GM13977 (cell line): ENCODE data around the gene CRAT.
A peak's percentile ranks its signal among the peaks of the same experiment; 100 is the strongest.

ENCODE experiments used
- DNase-seq: peaks from one replicate; pipeline ENCODE4 v3.0.0; 2012; ENCODE audit warnings: low spot score
- in situ Hi-C: fragments of 300-500 bp; cut with MboI; formaldehyde crosslinking; loops from one replicate; pipeline ENCODE4 v1.12.0; 2022; ENCODE audit warnings: low sequenced_read_pairs, low pct_unique_long_range_greater_than_20kb, mixed read lengths, inconsistent platforms; ENCODE audit not compliant: unreplicated experiment
- TF ChIP-seq, protein P1 (sequence below): IDR thresholded peaks from 2 replicates; pipeline ENCODE4 v1.5.1; 2012; ENCODE audit warnings: mild to moderate bottlenecking, control low read depth; ENCODE audit not compliant: insufficient read depth; ENCODE audit errors: extremely low read depth, missing control alignments

The CRAT gene

GRCh38 chr9:129073404-129073803, 37.2 kb downstream of the CRAT start:
- TF ChIP-seq, protein P1, sequence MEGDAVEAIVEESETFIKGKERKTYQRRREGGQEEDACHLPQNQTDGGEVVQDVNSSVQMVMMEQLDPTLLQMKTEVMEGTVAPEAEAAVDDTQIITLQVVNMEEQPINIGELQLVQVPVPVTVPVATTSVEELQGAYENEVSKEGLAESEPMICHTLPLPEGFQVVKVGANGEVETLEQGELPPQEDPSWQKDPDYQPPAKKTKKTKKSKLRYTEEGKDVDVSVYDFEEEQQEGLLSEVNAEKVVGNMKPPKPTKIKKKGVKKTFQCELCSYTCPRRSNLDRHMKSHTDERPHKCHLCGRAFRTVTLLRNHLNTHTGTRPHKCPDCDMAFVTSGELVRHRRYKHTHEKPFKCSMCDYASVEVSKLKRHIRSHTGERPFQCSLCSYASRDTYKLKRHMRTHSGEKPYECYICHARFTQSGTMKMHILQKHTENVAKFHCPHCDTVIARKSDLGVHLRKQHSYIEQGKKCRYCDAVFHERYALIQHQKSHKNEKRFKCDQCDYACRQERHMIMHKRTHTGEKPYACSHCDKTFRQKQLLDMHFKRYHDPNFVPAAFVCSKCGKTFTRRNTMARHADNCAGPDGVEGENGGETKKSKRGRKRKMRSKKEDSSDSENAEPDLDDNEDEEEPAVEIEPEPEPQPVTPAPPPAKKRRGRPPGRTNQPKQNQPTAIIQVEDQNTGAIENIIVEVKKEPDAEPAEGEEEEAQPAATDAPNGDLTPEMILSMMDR: no peak
- in situ Hi-C loops: no loop called here
- DNase-seq: no peak

GRCh38 chr9:129072171-129072570, 38.4 kb downstream of the CRAT start:
- no peak for DNase-seq
- in situ Hi-C loops: no loop called here
- TF ChIP-seq, protein P1: no peak

DNA sequence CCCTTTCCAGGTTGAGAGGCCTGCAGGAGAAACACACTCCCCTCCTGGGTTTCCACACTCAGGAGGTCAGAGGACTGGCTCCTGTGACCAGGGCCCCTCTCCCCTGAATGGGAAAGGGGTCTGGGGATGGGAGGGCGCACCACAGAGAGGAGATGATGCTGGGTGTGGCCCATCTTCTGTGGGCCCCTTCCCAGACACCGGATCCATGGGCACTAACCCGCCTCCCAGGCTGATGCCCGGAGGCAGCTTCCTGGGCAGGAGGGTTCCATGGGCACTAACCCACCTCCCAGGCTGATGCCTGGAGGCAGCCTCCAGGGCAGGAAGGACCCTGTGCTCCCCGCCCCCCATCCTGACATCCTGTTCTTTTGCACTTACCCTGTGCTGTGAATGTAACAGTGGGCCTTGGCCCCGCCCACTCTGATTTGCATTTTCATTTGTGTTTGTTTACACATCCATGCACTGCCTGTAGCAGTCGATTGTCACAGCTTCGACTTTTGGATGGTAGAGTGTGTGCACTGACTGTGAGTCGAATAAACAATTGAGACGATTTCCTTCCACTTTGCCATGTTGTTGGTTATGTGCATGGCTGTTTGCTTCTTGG, 39.0 kb downstream of the CRAT start:
- TF ChIP-seq, protein P1: no peak
- in situ Hi-C loops: no loop called here

GRCh38 chr9:129070696-129071525, 39.7 kb downstream of the CRAT start:
- DNase-seq: no peak
- TF ChIP-seq, protein P1: no peak
- in situ Hi-C loops: no loop called here

More for the DNA sequence above, 39.0 kb downstream of the CRAT start:
- no peak for DNase-seq

DNA sequence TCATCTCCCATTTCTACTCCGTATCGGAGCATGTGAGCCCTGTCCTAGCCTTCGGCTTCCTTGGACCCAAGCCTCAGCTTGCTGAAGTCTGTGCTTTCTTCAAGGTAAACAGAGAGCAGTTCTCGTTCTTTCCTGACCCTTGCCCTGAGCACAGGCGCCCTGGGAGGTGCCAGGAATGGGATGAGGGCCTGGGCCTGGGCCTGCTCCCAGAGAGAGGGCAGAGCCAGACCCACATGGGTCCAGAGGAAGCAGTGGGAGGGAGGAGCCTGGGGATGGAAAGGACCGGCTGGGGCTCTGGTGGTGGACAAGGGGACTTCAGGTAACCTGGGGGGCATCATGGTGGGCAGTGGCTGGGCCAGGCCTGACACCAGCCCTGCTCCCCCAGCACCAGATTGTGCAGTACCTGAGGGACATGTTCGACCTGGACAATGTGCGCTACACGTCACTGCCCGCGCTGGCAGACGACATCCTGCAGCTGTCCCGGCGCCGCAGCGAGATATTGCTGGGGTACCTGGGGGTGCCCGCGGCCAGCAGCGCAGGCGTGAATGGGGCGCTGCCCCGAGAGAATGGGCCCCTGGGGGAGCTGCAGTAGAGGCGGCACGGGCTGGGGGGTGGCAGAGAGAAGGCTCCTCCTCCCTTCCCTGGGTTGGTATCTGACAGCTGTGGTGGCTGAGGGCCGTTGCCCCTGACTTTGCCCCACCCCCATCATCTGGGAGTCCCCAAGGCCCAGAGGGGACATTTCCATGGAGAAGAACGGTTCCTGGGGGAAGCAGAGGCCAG, 40.5 kb downstream of the CRAT start:
- TF ChIP-seq, protein P1: no peak
- DNase-seq: no peak
- in situ Hi-C loops: no loop called here

- peak; percentile 69 for DNase-seq
- TF ChIP-seq, protein P1: no peak
- in situ Hi-C loops: no loop called here
Measured at GRCh38 chr9:129068990-129069861, 41.4 kb downstream of the CRAT start.
